ENCODE results near the gene OR51B6. TPM values are rescaled to one million over a fixed set of nuclear protein-coding genes. Genes with fewer than 3 reads are reported as not detected.
A peak's percentile ranks its signal among the peaks of the same experiment; 100 is the strongest.

The OR51B6 gene
- total RNA-seq, 1 donor: not detected

- Histone ChIP-seq H2AFZ (ENCODE audit: low read length) (peak overlapping the region; percentile 23), H3K4me2 (ENCODE audit: insufficient read depth, low read length) (no peak overlapping the region), H3K27ac (ENCODE audit: low read depth, low read length) (peak overlapping the region; percentile 91), H3K27me3 (ENCODE audit: insufficient read depth, low read length) (no peaks in the 10 kb centered on the region), H3K4me1 (ENCODE audit: insufficient read depth, low read length) (peaks cover 57% of the 10 kb centered on the region), H3K4me3 (ENCODE audit: insufficient read depth, low read length) (no peak overlapping the region), H4K20me1 (ENCODE audit: insufficient read depth, low read length) (no peaks in the 10 kb centered on the region), H3K36me3 (ENCODE audit: insufficient read depth, low read length) (no peaks in the 10 kb centered on the region), H3K79me2 (ENCODE audit: insufficient read depth, low read length) (no peaks in the 10 kb centered on the region), H3K9me3 (ENCODE audit: low read depth, low read length) (no peaks in the 10 kb centered on the region)
- no peak for DNase-seq (ENCODE audit: insufficient read length, low spot score, missing footprints)
- TF ChIP-seq, protein P1, sequence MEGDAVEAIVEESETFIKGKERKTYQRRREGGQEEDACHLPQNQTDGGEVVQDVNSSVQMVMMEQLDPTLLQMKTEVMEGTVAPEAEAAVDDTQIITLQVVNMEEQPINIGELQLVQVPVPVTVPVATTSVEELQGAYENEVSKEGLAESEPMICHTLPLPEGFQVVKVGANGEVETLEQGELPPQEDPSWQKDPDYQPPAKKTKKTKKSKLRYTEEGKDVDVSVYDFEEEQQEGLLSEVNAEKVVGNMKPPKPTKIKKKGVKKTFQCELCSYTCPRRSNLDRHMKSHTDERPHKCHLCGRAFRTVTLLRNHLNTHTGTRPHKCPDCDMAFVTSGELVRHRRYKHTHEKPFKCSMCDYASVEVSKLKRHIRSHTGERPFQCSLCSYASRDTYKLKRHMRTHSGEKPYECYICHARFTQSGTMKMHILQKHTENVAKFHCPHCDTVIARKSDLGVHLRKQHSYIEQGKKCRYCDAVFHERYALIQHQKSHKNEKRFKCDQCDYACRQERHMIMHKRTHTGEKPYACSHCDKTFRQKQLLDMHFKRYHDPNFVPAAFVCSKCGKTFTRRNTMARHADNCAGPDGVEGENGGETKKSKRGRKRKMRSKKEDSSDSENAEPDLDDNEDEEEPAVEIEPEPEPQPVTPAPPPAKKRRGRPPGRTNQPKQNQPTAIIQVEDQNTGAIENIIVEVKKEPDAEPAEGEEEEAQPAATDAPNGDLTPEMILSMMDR (IDR thresholded peaks at IDR 0.05; ENCODE audit: extremely low read depth, low read depth, low read length): no peak
These were observed 17.3 kb downstream of the OR51B6 start for GRCh38 chr11:5368502-5369043.

- H4K20me1 ChIP-seq (ENCODE audit: insufficient read depth, low read length): no peaks in the 10 kb centered on the region
- H3K4me3 ChIP-seq (ENCODE audit: insufficient read depth, low read length): no peak overlapping the region
- H3K27ac ChIP-seq (ENCODE audit: low read depth, low read length): no peak overlapping the region
- H3K4me1 ChIP-seq (ENCODE audit: insufficient read depth, low read length): peaks cover 45% of the 10 kb centered on the region
- H3K36me3 ChIP-seq (ENCODE audit: insufficient read depth, low read length): no peaks in the 10 kb centered on the region
- DNase-seq (ENCODE audit: insufficient read length, low spot score, missing footprints): peak; percentile 73
- H3K27me3 ChIP-seq (ENCODE audit: insufficient read depth, low read length): no peaks in the 10 kb centered on the region
- H3K9me3 ChIP-seq (ENCODE audit: low read depth, low read length): no peaks in the 10 kb centered on the region
- TF ChIP-seq, protein P1 (IDR thresholded peaks at IDR 0.05; ENCODE audit: extremely low read depth, low read depth, low read length): peak; percentile 78
- H3K4me2 ChIP-seq (ENCODE audit: insufficient read depth, low read length): no peak overlapping the region
- no peaks in the 10 kb centered on the region for H3K79me2 ChIP-seq (ENCODE audit: insufficient read depth, low read length)
- H2AFZ ChIP-seq (ENCODE audit: low read length): no peak overlapping the region
These were observed 18.5 kb downstream of the OR51B6 start for GRCh38 chr11:5369789-5370188.

- no peaks in the 10 kb centered on the region for H4K20me1 ChIP-seq (ENCODE audit: insufficient read depth, low read length)
- TF ChIP-seq, protein P1 (IDR thresholded peaks at IDR 0.05; ENCODE audit: extremely low read depth, low read depth, low read length): peak; percentile 86
- H3K4me1 ChIP-seq (ENCODE audit: insufficient read depth, low read length): no peaks in the 10 kb centered on the region
- H3K9me3 ChIP-seq (ENCODE audit: low read depth, low read length): no peaks in the 10 kb centered on the region
- H3K27ac ChIP-seq (ENCODE audit: low read depth, low read length): no peak overlapping the region
- H3K27me3 ChIP-seq (ENCODE audit: insufficient read depth, low read length): no peaks in the 10 kb centered on the region
- H2AFZ ChIP-seq (ENCODE audit: low read length): no peak overlapping the region
- no peaks in the 10 kb centered on the region for H3K79me2 ChIP-seq (ENCODE audit: insufficient read depth, low read length)
- H3K4me3 ChIP-seq (ENCODE audit: insufficient read depth, low read length): no peak overlapping the region
- no peak overlapping the region for H3K4me2 ChIP-seq (ENCODE audit: insufficient read depth, low read length)
- peak; percentile 73 for DNase-seq (ENCODE audit: insufficient read length, low spot score, missing footprints)
- no peaks in the 10 kb centered on the region for H3K36me3 ChIP-seq (ENCODE audit: insufficient read depth, low read length)
These were observed 29.5 kb downstream of the OR51B6 start for GRCh38 chr11:5380740-5381342.

DNA sequence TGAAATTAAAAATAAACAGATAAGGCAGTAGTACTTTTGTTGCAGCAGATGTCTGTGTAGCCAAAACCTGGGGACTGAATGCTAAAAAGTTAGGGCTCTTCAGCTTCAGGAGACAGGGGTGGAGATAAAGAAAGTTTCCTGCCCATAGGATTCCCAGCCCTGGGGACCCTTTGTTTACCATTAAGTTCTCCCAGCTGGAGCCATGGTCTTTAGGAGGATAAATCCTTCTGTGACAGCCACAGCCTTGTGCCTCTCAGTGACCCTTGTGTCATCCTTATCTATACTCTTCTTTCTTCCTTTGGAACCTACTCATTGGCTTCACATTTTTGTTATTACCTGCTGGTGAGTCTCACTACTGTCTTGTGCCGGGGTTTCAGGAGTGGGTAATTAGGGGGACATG lies 32.3 kb downstream of the OR51B6 start, which contains the start of gene OR51M1:
Gene OR51M1 (plus strand): TSS at position 237 of the 400 bp plus-strand sequence. CDS start 5,587 bp downstream, outside the sequence.
- Histone ChIP-seq H3K9me3 (ENCODE audit: low read depth, low read length) (no peaks in the 10 kb centered on the region), H3K4me1 (ENCODE audit: insufficient read depth, low read length) (no peaks in the 10 kb centered on the region), H3K4me3 (ENCODE audit: insufficient read depth, low read length) (no peak within 1 kb of the TSS), H3K4me2 (ENCODE audit: insufficient read depth, low read length) (no peak within 1 kb of the TSS), H2AFZ (ENCODE audit: low read length) (no peak within 1 kb of the TSS), H3K36me3 (ENCODE audit: insufficient read depth, low read length) (no peaks in the 10 kb centered on the region), H3K79me2 (ENCODE audit: insufficient read depth, low read length) (no peaks in the 10 kb centered on the region), H4K20me1 (ENCODE audit: insufficient read depth, low read length) (no peaks in the 10 kb centered on the region), H3K27ac (ENCODE audit: low read depth, low read length) (no peak within 1 kb of the TSS), H3K27me3 (ENCODE audit: insufficient read depth, low read length) (no peaks in the 10 kb centered on the region)
- TF ChIP-seq, protein P1 (IDR thresholded peaks at IDR 0.05; ENCODE audit: extremely low read depth, low read depth, low read length): no peak
- DNase-seq (ENCODE audit: insufficient read length, low spot score, missing footprints): peak; percentile 17
